Endothelial cell of umbilical vein (primary cell): ENCODE results near the gene TIRAP. TPM values are rescaled to one million over a fixed set of nuclear protein-coding genes. Genes with fewer than 3 reads are reported as not detected.

Experiments
- BruUV-seq: library from RNA; stranded (reverse); fragments of 400-500 nt; replicated peaks from 2 replicates; lab custom pipeline; 2021; lab: Mats Ljungman, UMichigan
- CTCF ChIA-PET: fragments of 300-600, 350-600 bp; sonication (Branson Sonifier 250); formaldehyde crosslinking; loops from one replicate; lab custom pipeline; 2021; ENCODE audit warnings: antibody characterized with exemption, inconsistent platforms; lab: Charles Lee
- POLR2A ChIA-PET: fragments of 300-600, 350-600 bp; sonication (Branson Sonifier 250); formaldehyde crosslinking; loops from one replicate; lab custom pipeline; 2021; ENCODE audit warnings: antibody characterized with exemption, inconsistent platforms; lab: Charles Lee
- DNase-seq: peaks from one replicate; pipeline ENCODE4 v3.0.0-alpha.2; 2011; ENCODE audit warnings: low read depth, low spot score
- FAIRE-seq: peaks from 2 replicates; lab custom pipeline; 2011; peaks lifted over from hg19 to GRCh38; lab: Jason Lieb, UNC
- H2AFZ ChIP-seq: 2 replicates; pipeline ENCODE4 v1.6.0; 2012; ENCODE audit warnings: low read depth, low read length, control low read depth, inconsistent platforms
- H3K27ac ChIP-seq: 2 replicates; pipeline ENCODE4 v1.5.1; 2011; ENCODE audit warnings: low read depth, mild to moderate bottlenecking, control low read depth, low read length, moderate library complexity; ENCODE audit not compliant: insufficient read depth
- H3K27me3 ChIP-seq, 2 experiments: 2 replicates each; pipeline versions ENCODE4 v1.6.0 to v1.6.1; 2011; ENCODE audit warnings: low read length in 2 of 2, mixed read lengths in 1 of 2; ENCODE audit not compliant: control insufficient read depth in 2 of 2, insufficient read depth in 2 of 2
- H3K36me3 ChIP-seq, 2 experiments: 2 replicates in 1 of 2; 3 replicates in 1 of 2; pipeline ENCODE4 v1.5.1; 2011; ENCODE audit warnings: low read length in 2 of 2, mild to moderate bottlenecking in 1 of 2, moderate library complexity in 1 of 2; ENCODE audit not compliant: control insufficient read depth in 2 of 2, insufficient read depth in 2 of 2; ENCODE audit errors: extremely low read depth in 1 of 2
- H3K4me1 ChIP-seq: 3 replicates; pipeline ENCODE4 v1.5.1; 2011; ENCODE audit warnings: mild to moderate bottlenecking, low read length; ENCODE audit not compliant: control insufficient read depth, insufficient read depth; ENCODE audit errors: extremely low read depth
- H3K4me2 ChIP-seq: 2 replicates; pipeline ENCODE4 v1.6.1; 2011; ENCODE audit warnings: low read length, control low read depth, mixed read lengths; ENCODE audit not compliant: insufficient read depth
- H3K4me3 ChIP-seq, 3 experiments: fragments of 200-600 bp in 1 of 3; sonication (generic), shearing (Covaris generic) in 1 of 3; replicated peaks in 1 of 3; 2 replicates each; pipeline ENCODE4 v1.5.1; 2011 to 2016; ENCODE audit warnings: control low read depth in 3 of 3, low read length in 3 of 3, mild to moderate bottlenecking in 2 of 3, inconsistent platforms in 1 of 3, low read depth in 1 of 3, moderate library complexity in 1 of 3; ENCODE audit not compliant: insufficient read depth in 1 of 3
- H3K79me2 ChIP-seq: 2 replicates; pipeline ENCODE4 v1.6.0; 2012; ENCODE audit warnings: low read length, inconsistent platforms; ENCODE audit not compliant: control insufficient read depth, insufficient read depth
- H3K9ac ChIP-seq: replicated peaks from 2 replicates; pipeline ENCODE3; 2011; ENCODE audit warnings: low read length, control low read depth; ENCODE audit not compliant: insufficient read depth; ENCODE audit errors: extremely low read depth
- H3K9me1 ChIP-seq: replicated peaks from 3 replicates; pipeline ENCODE4 v1.6.0; 2011; ENCODE audit warnings: mild to moderate bottlenecking, low read length; ENCODE audit not compliant: control insufficient read depth, insufficient read depth; ENCODE audit errors: extremely low read depth
- H3K9me3 ChIP-seq: replicated peaks from 2 replicates; pipeline ENCODE4 v1.5.1; 2012; ENCODE audit warnings: low read length, inconsistent platforms; ENCODE audit not compliant: control insufficient read depth, insufficient read depth
- H4K20me1 ChIP-seq: replicated peaks from 2 replicates; pipeline ENCODE3; 2011; ENCODE audit warnings: mild to moderate bottlenecking, low read length; ENCODE audit not compliant: control insufficient read depth, insufficient read depth; ENCODE audit errors: extremely low read depth
- EZH2 ChIP-seq: IDR thresholded peaks from 2 replicates; pipeline ENCODE4 v1.6.1; 2012; ENCODE audit warnings: borderline replicate concordance, low read depth, mild to moderate bottlenecking, moderate library complexity, low read length, inconsistent platforms; ENCODE audit not compliant: severe bottlenecking
- FOS ChIP-seq: IDR thresholded peaks from 2 replicates; pipeline ENCODE4 v1.6.1; 2011; ENCODE audit warnings: mild to moderate bottlenecking, low read length, moderate library complexity, borderline replicate concordance; ENCODE audit not compliant: insufficient read depth
- GATA2 ChIP-seq: IDR thresholded peaks from 2 replicates; pipeline ENCODE4 v1.7.0; 2011; ENCODE audit warnings: low read depth, mild to moderate bottlenecking, moderate library complexity, mixed read lengths, low read length; ENCODE audit not compliant: insufficient read length, insufficient read depth
- JUN ChIP-seq: IDR thresholded peaks from 2 replicates; pipeline ENCODE4 v1.6.1; 2011; ENCODE audit warnings: borderline replicate concordance, low read depth; ENCODE audit not compliant: insufficient read length, insufficient read depth
- MYC ChIP-seq: IDR thresholded peaks from one replicate; pipeline ENCODE4 v1.6.1; 2011; ENCODE audit warnings: mild to moderate bottlenecking, low read depth, low read length
- POLR2A ChIP-seq: IDR thresholded peaks from 2 replicates; pipeline ENCODE4 v1.6.1; 2012; ENCODE audit warnings: low read depth, mild to moderate bottlenecking, control low read depth, low read length
- POLR2AphosphoS5 ChIP-seq: IDR thresholded peaks from 2 replicates; pipeline ENCODE4 v1.6.1; 2012; ENCODE audit warnings: low read depth, mild to moderate bottlenecking, control low read depth, low read length, moderate library complexity; ENCODE audit not compliant: insufficient read depth
- dilution Hi-C: fragments of 300-500 bp; cut with MboI; formaldehyde crosslinking; loops from one replicate; pipeline ENCODE4 v1.15.0; 2019; ENCODE audit warnings: low sequenced_read_pairs; ENCODE audit not compliant: extremely low pct_ligation_motif_present
- intact Hi-C: fragments of 100-400 bp; cut with micrococcal nuclease; formaldehyde crosslinking; loops from one replicate; pipeline ENCODE4 v1.10.0; 2022
- polyA plus RNA-seq, 4 experiments: library from polyadenylated mRNA; depleted of rRNA in 3 of 4; stranded (reverse) in 3 of 4; unstranded in 1 of 4; fragments of >200 nt; gene quantifications; 2 replicates each; pipeline versions ENCODE4 v1.2.1 to v1.2.3, GENCODE V29; 2011 to 2012; ENCODE audit warnings: missing spikeins in 1 of 4
- total RNA-seq: library from RNA; stranded (reverse); gene quantifications from 2 replicates; pipeline ENCODE4 v1.2.3, GENCODE V29; 2021
- TF ChIP-seq, protein P1 (sequence below): IDR thresholded peaks from 2 replicates; pipeline ENCODE4 v1.6.1; 2011; ENCODE audit not compliant: insufficient read depth, insufficient read length
- TF ChIP-seq, protein P2 (sequence below), 2 donors: IDR thresholded peaks; 1 replicate in 1 of 2; 2 replicates in 1 of 2; pipeline ENCODE4 v1.5.1; 2011; ENCODE audit warnings: low read length in 2 of 2, mild to moderate bottlenecking in 2 of 2, moderate library complexity in 2 of 2, control low read depth in 1 of 2, inconsistent platforms in 1 of 2, low read depth in 1 of 2; ENCODE audit not compliant: insufficient read depth in 1 of 2; ENCODE audit errors: extremely low read depth in 1 of 2

TIRAP gene
- total and polyA plus RNA-seq, 2 donors (not counting 3 experiments of a cell fraction or from before 2014, with no cell fraction given): 9.3 to 11.0 TPM

DNA sequence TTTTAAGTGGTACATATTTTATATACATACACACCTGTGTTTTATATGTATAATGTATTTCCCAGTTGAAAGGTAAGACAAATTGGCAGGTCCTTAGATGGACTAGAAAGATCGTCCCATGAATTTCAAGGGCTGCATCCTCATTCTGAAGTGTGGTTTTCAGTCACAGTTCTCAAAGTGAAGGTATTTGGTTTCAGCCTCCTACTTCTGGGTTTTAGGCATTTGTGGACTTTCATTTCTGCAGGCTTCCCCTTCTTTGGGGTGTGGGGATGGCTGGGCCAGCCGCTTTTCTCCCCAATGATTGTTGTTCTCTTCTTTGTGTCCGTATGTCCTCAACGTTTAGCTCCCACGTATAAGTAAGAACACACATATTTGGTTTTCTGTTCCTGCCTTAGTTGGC, 30.9 kb downstream of the TIRAP start:
- DNase-seq (no peak), FAIRE-seq (no peak)
- BruUV-seq: no TSS peak
- Histone ChIP-seq H3K36me3 (no peaks in the 10 kb centered on the region), H3K9ac (no peak overlapping the region), H3K79me2 (no peaks in the 10 kb centered on the region), H3K9me1 (no peaks in the 10 kb centered on the region), H3K27ac (no peak overlapping the region), H3K4me2 (no peak overlapping the region), H4K20me1 (no peaks in the 10 kb centered on the region), H3K27me3 (no peaks in the 10 kb centered on the region), H3K4me1 (no peaks in the 10 kb centered on the region), H3K9me3 (no peaks in the 10 kb centered on the region), H3K4me3 (no peak overlapping the region), H2AFZ (no peak overlapping the region)
- POLR2A ChIA-PET: no interaction called here
- CTCF ChIA-PET: interaction anchor here (10.7 kb wide), 1 partner anchor 169 kb away, joined by 437 read pairs; no protein-coding TSS in a partner anchor
- intact Hi-C loops (loop anchor here (5.0 kb wide), 1 partner anchor 103 kb away; no protein-coding TSS in a partner anchor), dilution Hi-C loops (no loop called here)
- TF ChIP-seq FOS: no peak
- TF ChIP-seq POLR2AphosphoS5: no peak
- TF ChIP-seq, protein P1, sequence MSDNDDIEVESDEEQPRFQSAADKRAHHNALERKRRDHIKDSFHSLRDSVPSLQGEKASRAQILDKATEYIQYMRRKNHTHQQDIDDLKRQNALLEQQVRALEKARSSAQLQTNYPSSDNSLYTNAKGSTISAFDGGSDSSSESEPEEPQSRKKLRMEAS: no peak
- no peak for TF ChIP-seq EZH2
- no peak for TF ChIP-seq JUN
- TF ChIP-seq POLR2A: no peak
- TF ChIP-seq, protein P2, sequence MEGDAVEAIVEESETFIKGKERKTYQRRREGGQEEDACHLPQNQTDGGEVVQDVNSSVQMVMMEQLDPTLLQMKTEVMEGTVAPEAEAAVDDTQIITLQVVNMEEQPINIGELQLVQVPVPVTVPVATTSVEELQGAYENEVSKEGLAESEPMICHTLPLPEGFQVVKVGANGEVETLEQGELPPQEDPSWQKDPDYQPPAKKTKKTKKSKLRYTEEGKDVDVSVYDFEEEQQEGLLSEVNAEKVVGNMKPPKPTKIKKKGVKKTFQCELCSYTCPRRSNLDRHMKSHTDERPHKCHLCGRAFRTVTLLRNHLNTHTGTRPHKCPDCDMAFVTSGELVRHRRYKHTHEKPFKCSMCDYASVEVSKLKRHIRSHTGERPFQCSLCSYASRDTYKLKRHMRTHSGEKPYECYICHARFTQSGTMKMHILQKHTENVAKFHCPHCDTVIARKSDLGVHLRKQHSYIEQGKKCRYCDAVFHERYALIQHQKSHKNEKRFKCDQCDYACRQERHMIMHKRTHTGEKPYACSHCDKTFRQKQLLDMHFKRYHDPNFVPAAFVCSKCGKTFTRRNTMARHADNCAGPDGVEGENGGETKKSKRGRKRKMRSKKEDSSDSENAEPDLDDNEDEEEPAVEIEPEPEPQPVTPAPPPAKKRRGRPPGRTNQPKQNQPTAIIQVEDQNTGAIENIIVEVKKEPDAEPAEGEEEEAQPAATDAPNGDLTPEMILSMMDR (IDR thresholded peaks at IDR 0.05; ENCODE audit: extremely low read depth in 1 of 2, insufficient read depth in 1 of 2, low read depth in 1 of 2, low read length in 2 of 2): no peak
- TF ChIP-seq MYC: no peak
- TF ChIP-seq GATA2: no peak
